GM19193 (cell line): ENCODE data around the gene ABHD8.

Experiments
- POLR2A ChIP-seq: IDR thresholded peaks from 4 replicates; pipeline ENCODE4 v1.6.1; 2011; ENCODE audit not compliant: insufficient read depth, insufficient read length; ENCODE audit errors: extremely low read depth

Gene ABHD8

GRCh38 chr19:17336872-17337674, 33.8 kb upstream of the ABHD8 start, which contains the start of gene GTPBP3:
GTPBP3 (plus strand) TSS chr19:17337553; CDS start chr19:17337612, 59 bp downstream.
- TF ChIP-seq POLR2A = peak; percentile 79

GRCh38 chr19:17335575-17335974, 32.4 kb upstream of the ABHD8 start:
- no peak for TF ChIP-seq POLR2A

- no peak for TF ChIP-seq POLR2A
Measured at GRCh38 chr19:17334414-17335409, 31.5 kb upstream of the ABHD8 start, which contains the start of gene ANO8. ANO8 (minus strand) TSS chr19:17334855; CDS start chr19:17334670, 185 bp downstream.

- TF ChIP-seq POLR2A = peak; percentile 38
Measured at GRCh38 chr19:17333611-17334413, 30.6 kb upstream of the ABHD8 start.

- no peak for TF ChIP-seq POLR2A
Measured at GRCh38 chr19:17332677-17333581, 29.7 kb upstream of the ABHD8 start.

- TF ChIP-seq POLR2A = no peak
Measured at GRCh38 chr19:17332360-17332676, 29.1 kb upstream of the ABHD8 start.

GRCh38 chr19:17331045-17331558, 27.9 kb upstream of the ABHD8 start:
- no peak for TF ChIP-seq POLR2A

GRCh38 chr19:17330262-17331044, 27.2 kb upstream of the ABHD8 start:
- TF ChIP-seq POLR2A = no peak

GRCh38 chr19:17329366-17330261, 26.4 kb upstream of the ABHD8 start:
- no peak for TF ChIP-seq POLR2A

- TF ChIP-seq POLR2A = no peak
Measured at GRCh38 chr19:17328517-17329365, 25.5 kb upstream of the ABHD8 start.
